K562 (cell line): ENCODE data around the gene ZNF296. TPM values are rescaled to one million over a fixed set of nuclear protein-coding genes. Genes with fewer than 3 reads are reported as not detected.

ENCODE experiments used
- ATAC-seq: fragments of 200-7000 bp; cut with Tn5 transposase; 3 replicates; pipeline ENCODE4 v1.9.1; 2020; ENCODE audit warnings: moderate library complexity
- BruUV-seq: library from RNA; stranded (reverse); fragments of 400-500 nt; replicated peaks from 2 replicates; lab custom pipeline; 2021; lab: Mats Ljungman, UMichigan
- CTCF ChIA-PET: fragments of 300-600 bp; formaldehyde crosslinking; extraction: SDS; loops from one replicate; lab custom pipeline; 2021; ENCODE audit warnings: low intra/inter-chr PET ratio; lab: Yijun Ruan, JAX
- POLR2A ChIA-PET: fragments of 300-600, 350-650 bp; sonication (Branson Sonifier 250); formaldehyde crosslinking; extraction: SDS; loops from one replicate; lab custom pipeline; 2021; ENCODE audit warnings: antibody characterized with exemption, inconsistent platforms; lab: Yijun Ruan, JAX
- DNase-seq, 4 experiments: peaks; one replicate each; pipeline versions ENCODE4 v3.0.0 to v3.0.0-alpha.2; 2011 to 2018; ENCODE audit warnings: low spot score in 3 of 4, mixed read lengths in 3 of 4; ENCODE audit errors: extremely low read depth in 1 of 4
- FAIRE-seq: peaks from 2 replicates; lab custom pipeline; 2011; peaks lifted over from hg19 to GRCh38; lab: Jason Lieb, UNC
- H2AFZ ChIP-seq: 2 replicates; pipeline ENCODE4 v1.6.0; 2011; ENCODE audit warnings: low read depth, low read length, control low read depth, inconsistent platforms
- H3K27ac ChIP-seq: fragments of 200-600 bp; 3 replicates; pipeline ENCODE4 v1.8.0; 2011; ENCODE audit warnings: low read depth, mild to moderate bottlenecking, control low read depth, inconsistent platforms, low read length, moderate library complexity, mixed read lengths; ENCODE audit errors: extremely low read depth
- H3K27me3 ChIP-seq, 2 experiments: fragments of 300-600 bp in 1 of 2; 2 replicates in 1 of 2; 3 replicates in 1 of 2; pipeline versions ENCODE4 v1.6.0 to v1.8.0; 2011; ENCODE audit warnings: inconsistent platforms in 2 of 2, low read length in 2 of 2, mild to moderate bottlenecking in 1 of 2, mixed read lengths in 1 of 2, moderate library complexity in 1 of 2; ENCODE audit not compliant: control insufficient read depth in 2 of 2, insufficient read depth in 2 of 2
- H3K36me3 ChIP-seq: fragments of 300-600 bp; 3 replicates; pipeline ENCODE4 v1.8.0; 2011; ENCODE audit warnings: mild to moderate bottlenecking, low read length, inconsistent platforms; ENCODE audit not compliant: control insufficient read depth, insufficient read depth
- H3K4me1 ChIP-seq, 2 experiments: fragments of 200-600 bp in 1 of 2; replicated peaks in 1 of 2; 2 replicates in 1 of 2; 3 replicates in 1 of 2; pipeline versions ENCODE4 v1.5.1 to v1.8.0; 2011; ENCODE audit warnings: inconsistent platforms in 2 of 2, low read length in 2 of 2, mild to moderate bottlenecking in 1 of 2, mixed read lengths in 1 of 2, moderate library complexity in 1 of 2; ENCODE audit not compliant: control insufficient read depth in 2 of 2, insufficient read depth in 2 of 2
- H3K4me2 ChIP-seq: 2 replicates; pipeline ENCODE4 v1.6.1; 2011; ENCODE audit warnings: low read length, control low read depth, inconsistent platforms, mixed read lengths; ENCODE audit not compliant: insufficient read depth
- H3K4me3 ChIP-seq: fragments of 200-600 bp; sonication (generic), shearing (Covaris generic); 2 replicates; pipeline ENCODE4 v1.5.1; 2016; ENCODE audit warnings: control low read depth, inconsistent platforms
- H3K79me2 ChIP-seq: fragments of 200-600 bp; 3 replicates; pipeline ENCODE4 v1.8.0; 2011; ENCODE audit warnings: low read length, inconsistent platforms; ENCODE audit not compliant: control insufficient read depth, insufficient read depth
- H3K9ac ChIP-seq, 2 experiments: 2 replicates each; pipeline versions ENCODE4 v1.6.0 to v1.6.1; 2011; ENCODE audit warnings: low read depth in 2 of 2, low read length in 2 of 2, control low read depth in 1 of 2, inconsistent platforms in 1 of 2, mild to moderate bottlenecking in 1 of 2, mixed read lengths in 1 of 2; ENCODE audit not compliant: insufficient read depth in 1 of 2
- H3K9me1 ChIP-seq: one replicate; pipeline ENCODE4 v1.6.0; 2011; ENCODE audit warnings: inconsistent platforms, mild to moderate bottlenecking, low read length, moderate library complexity; ENCODE audit not compliant: control insufficient read depth, insufficient read depth
- H3K9me3 ChIP-seq: replicated peaks from 2 replicates; pipeline ENCODE4 v1.5.1; 2011; ENCODE audit warnings: low read depth, low read length, inconsistent platforms; ENCODE audit not compliant: control insufficient read depth, insufficient read depth
- H4K20me1 ChIP-seq: replicated peaks from 2 replicates; pipeline ENCODE4 v1.6.1; 2011; ENCODE audit warnings: low read length, inconsistent platforms, mixed read lengths; ENCODE audit not compliant: control insufficient read depth, insufficient read depth
- EZH2 ChIP-seq: IDR thresholded peaks from 2 replicates; pipeline ENCODE4 v1.6.1; 2012; ENCODE audit warnings: low read depth, mild to moderate bottlenecking, inconsistent platforms, low read length, borderline replicate concordance
- JUN ChIP-seq, 2 experiments: sonication (generic) in 1 of 2; formaldehyde crosslinking in 1 of 2; IDR thresholded peaks; 2 replicates each; pipeline versions ENCODE4 v1.6.1 to v1.8.0; 2012 to 2022; ENCODE audit warnings: borderline replicate concordance in 2 of 2, mild to moderate bottlenecking in 2 of 2, improper control_type of control experiment in 1 of 2, low read depth in 1 of 2, low read length in 1 of 2, missing genetic modification reagents in 1 of 2
- MECOM ChIP-seq: fragments of 250-450 bp; sonication (Bioruptor Pico); IDR thresholded peaks from 2 replicates; pipeline ENCODE4 v1.8.0; 2022; ENCODE audit warnings: inconsistent platforms
- MYC ChIP-seq, 2 experiments: fragments of 250-450 bp in 1 of 2; sonication (Bioruptor Pico) in 1 of 2; IDR thresholded peaks; 2 replicates each; pipeline versions ENCODE4 v1.5.1 to v1.6.1; 2012 to 2021; ENCODE audit warnings: low read depth in 2 of 2, borderline replicate concordance in 1 of 2, improper control_type of control experiment in 1 of 2, low read length in 1 of 2, mild to moderate bottlenecking in 1 of 2, moderate library complexity in 1 of 2
- RBM14 ChIP-seq: fragments of 200-400 bp; formaldehyde crosslinking; IDR thresholded peaks from 2 replicates; pipeline ENCODE4 v1.6.1; 2018; ENCODE audit warnings: low read depth, mild to moderate bottlenecking, low read length, moderate library complexity, borderline replicate concordance; ENCODE audit not compliant: insufficient read depth
- SMAD3 ChIP-seq: fragments of 450-650 bp; formaldehyde crosslinking; conservative IDR thresholded peaks from 2 replicates; pipeline ENCODE4 v1.4.0; 2020; ENCODE audit warnings: mild to moderate bottlenecking
- ZC3H8 ChIP-seq: fragments of 450-650 bp; IDR thresholded peaks from 2 replicates; pipeline ENCODE4 v1.6.1; 2017
- ZNF24 ChIP-seq: fragments of 450-650 bp; IDR thresholded peaks from 2 replicates; pipeline ENCODE4 v1.6.1; 2016
- WGBS: fragments of 100-300 bp; shearing (Covaris generic); methylation state at CpG from one replicate; pipeline ENCODE4 v1.1.6; 2016; ENCODE audit warnings: low coverage, mixed read lengths; ENCODE audit not compliant: insufficient coverage; ENCODE audit errors: missing lambda C conversion rate; 5-methylcytosine and 5-hydroxymethylcytosine counted together
- in situ Hi-C: fragments of 300-500 bp; cut with MboI; formaldehyde crosslinking; loops from 4 replicates; pipeline ENCODE4 v1.15.0; 2018; ENCODE audit warnings: inconsistent platforms, mixed read lengths
- intact Hi-C: fragments of 100-400 bp; cut with micrococcal nuclease; formaldehyde crosslinking; loops from 2 replicates; pipeline ENCODE4 v1.14.2; 2022
- polyA plus RNA-seq, 8 experiments: library from polyadenylated mRNA; depleted of rRNA in 4 of 8; stranded (reverse) in 5 of 8; unstranded in 3 of 8; fragments of >200 nt; fragmentation: Nextera tagmentation in 2 of 8; fragmentation: Illumina TruSeq in 1 of 8; extraction: Ambion mirVana in 2 of 8; extraction: Trizol in 1 of 8; gene quantifications; 2 replicates each; pipeline versions ENCODE4 v1.2.1 to v1.2.3, GENCODE V29; 2011 to 2014; ENCODE audit warnings: inconsistent platforms in 1 of 8, missing spikeins in 1 of 8
- total RNA-seq, 7 experiments: library from RNA; depleted of rRNA in 6 of 7; stranded (reverse); fragments of >200 nt in 6 of 7; fragmentation: Illumina TruSeq in 2 of 7; extraction: Trizol in 2 of 7; gene quantifications; 2 replicates each; pipeline versions ENCODE4 v1.2.1 to v1.2.3, GENCODE V29; 2011 to 2021; ENCODE audit warnings: low replicate concordance in 1 of 7
- TF ChIP-seq, protein P1 (sequence below), 2 experiments: fragments of 450-650 bp; IDR thresholded peaks; 2 replicates each; pipeline ENCODE4 v1.6.1; 2018; ENCODE audit warnings: mild to moderate bottlenecking in 2 of 2, low read depth in 1 of 2; ENCODE audit not compliant: partially characterized antibody in 2 of 2

Gene ZNF296
- total and polyA plus RNA-seq, 9 of the 15 experiments (the other 6 are each of a cell fraction or from before 2014, with no cell fraction given), result 0.03 to 8.8 (median 0.47) TPM; not detected in 1

GRCh38 chr19:45046355-45046754, 29.9 kb downstream of the ZNF296 start:
- CTCF ChIA-PET, result no interaction called here
- Histone ChIP-seq H3K27ac (no peak overlapping the region; the same call in 2 of the 3 replicates), H2AFZ (no peak overlapping the region), H3K79me2 (peaks cover 78% of the 10 kb centered on the region), H3K36me3 (peaks cover 74% of the 10 kb centered on the region), H3K9ac (peak overlapping the region in 1 of 2 experiments; percentile 60; a peak in 2 of 4 replicates), H3K27me3 (no peaks in the 10 kb centered on the region), H3K4me2 (no peak overlapping the region), H3K4me3 (no peak overlapping the region), H3K9me3 (no peaks in the 10 kb centered on the region), H3K9me1 (peaks cover 7% of the 10 kb centered on the region)
- FAIRE-seq, result no peak
- 85% methylated on average over 7 of the region's 7 CpGs for WGBS
- intact Hi-C loops (no loop called here), in situ Hi-C loops (no loop called here)
- no TSS peak for BruUV-seq
- no peak for ATAC-seq
- no peak for DNase-seq
- POLR2A ChIA-PET, result interaction anchor here (0.6 to 1.1 kb wide), 4 partner anchors 11 to 292 kb away, joined by 3 read pairs; no protein-coding TSS in a partner anchor
- peak; percentile 49; the same call in 1 of the 2 replicates for TF ChIP-seq ZNF24
- TF ChIP-seq MYC (IDR thresholded peaks at IDR 0.05; ENCODE audit: low read depth, low read length), result no peak
- no peak for TF ChIP-seq MYC (CRISPR knock-in tag; IDR thresholded peaks at IDR 0.05; ENCODE audit: borderline replicate concordance, low read depth)
- TF ChIP-seq, all 486 proteins: peak for 1
- H4K20me1 ChIP-seq, result peaks cover 31% of the 10 kb centered on the region
- peaks cover 3 to 8% of the 10 kb centered on the region in 2 experiments; a peak in 3 of 5 replicates for H3K4me1 ChIP-seq

DNA sequence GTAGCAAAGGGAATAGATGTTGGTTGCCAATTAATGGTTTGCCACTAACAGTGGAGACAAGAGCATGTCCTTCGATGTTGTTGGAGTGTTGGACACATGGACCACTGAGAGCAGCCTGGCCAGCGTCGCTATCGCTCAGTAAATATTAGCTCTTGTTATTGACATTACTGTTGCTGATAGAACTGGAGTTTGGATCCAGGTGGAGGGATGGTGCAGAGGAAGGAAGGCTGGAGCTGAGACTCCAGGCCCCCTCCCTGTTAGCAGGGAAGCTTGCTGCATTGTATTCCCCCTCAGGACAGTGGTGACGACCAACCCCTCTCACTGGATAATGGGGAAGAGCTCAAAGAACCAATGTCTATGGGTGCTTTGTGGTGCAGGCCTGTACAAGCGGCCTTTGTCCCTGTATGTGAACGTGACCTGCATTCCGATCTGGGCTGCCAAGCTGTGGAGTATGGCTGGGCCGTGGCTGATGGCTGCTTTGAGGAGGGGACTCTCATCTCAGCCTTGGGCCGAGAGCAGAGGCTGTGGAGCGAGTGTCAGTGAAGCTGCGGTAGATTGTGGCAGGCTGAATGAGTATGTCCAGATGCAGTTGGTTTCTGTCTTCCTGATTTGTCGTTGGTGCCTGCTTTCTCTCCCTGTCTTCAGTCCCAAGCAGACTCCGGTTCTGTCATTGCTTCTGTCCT, 30.5 kb downstream of the ZNF296 start:
- no peak for ATAC-seq
- TF ChIP-seq SMAD3 (CRISPR knock-in tag) (no peak), ZC3H8 (no peak), EZH2 (no peak), MECOM (no peak), JUN (IDR thresholded peaks at IDR 0.05; ENCODE audit: borderline replicate concordance, low read depth, low read length) (no peak), JUN (CRISPR knock-in tag; IDR thresholded peaks at IDR 0.05; ENCODE audit: borderline replicate concordance) (no peak), RBM14 (no peak)
- TF ChIP-seq, protein P1, sequence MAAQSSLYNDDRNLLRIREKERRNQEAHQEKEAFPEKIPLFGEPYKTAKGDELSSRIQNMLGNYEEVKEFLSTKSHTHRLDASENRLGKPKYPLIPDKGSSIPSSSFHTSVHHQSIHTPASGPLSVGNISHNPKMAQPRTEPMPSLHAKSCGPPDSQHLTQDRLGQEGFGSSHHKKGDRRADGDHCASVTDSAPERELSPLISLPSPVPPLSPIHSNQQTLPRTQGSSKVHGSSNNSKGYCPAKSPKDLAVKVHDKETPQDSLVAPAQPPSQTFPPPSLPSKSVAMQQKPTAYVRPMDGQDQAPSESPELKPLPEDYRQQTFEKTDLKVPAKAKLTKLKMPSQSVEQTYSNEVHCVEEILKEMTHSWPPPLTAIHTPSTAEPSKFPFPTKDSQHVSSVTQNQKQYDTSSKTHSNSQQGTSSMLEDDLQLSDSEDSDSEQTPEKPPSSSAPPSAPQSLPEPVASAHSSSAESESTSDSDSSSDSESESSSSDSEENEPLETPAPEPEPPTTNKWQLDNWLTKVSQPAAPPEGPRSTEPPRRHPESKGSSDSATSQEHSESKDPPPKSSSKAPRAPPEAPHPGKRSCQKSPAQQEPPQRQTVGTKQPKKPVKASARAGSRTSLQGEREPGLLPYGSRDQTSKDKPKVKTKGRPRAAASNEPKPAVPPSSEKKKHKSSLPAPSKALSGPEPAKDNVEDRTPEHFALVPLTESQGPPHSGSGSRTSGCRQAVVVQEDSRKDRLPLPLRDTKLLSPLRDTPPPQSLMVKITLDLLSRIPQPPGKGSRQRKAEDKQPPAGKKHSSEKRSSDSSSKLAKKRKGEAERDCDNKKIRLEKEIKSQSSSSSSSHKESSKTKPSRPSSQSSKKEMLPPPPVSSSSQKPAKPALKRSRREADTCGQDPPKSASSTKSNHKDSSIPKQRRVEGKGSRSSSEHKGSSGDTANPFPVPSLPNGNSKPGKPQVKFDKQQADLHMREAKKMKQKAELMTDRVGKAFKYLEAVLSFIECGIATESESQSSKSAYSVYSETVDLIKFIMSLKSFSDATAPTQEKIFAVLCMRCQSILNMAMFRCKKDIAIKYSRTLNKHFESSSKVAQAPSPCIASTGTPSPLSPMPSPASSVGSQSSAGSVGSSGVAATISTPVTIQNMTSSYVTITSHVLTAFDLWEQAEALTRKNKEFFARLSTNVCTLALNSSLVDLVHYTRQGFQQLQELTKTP (IDR thresholded peaks at IDR 0.05; ENCODE audit: low read depth in 1 of 2, partially characterized antibody in 2 of 2), result no peak

More for the DNA sequence above, 30.5 kb downstream of the ZNF296 start:
- ChIA-PET POLR2A (interaction anchor here (0.6 to 1.1 kb wide), 5 partner anchors 12 to 292 kb away, joined by 3 read pairs; no protein-coding TSS in a partner anchor), CTCF (no interaction called here)
- H3K9me3 ChIP-seq, result no peaks in the 10 kb centered on the region
- DNase-seq (no peak), FAIRE-seq (no peak)
- in situ Hi-C loops, result no loop called here
- peaks cover 3 to 8% of the 10 kb centered on the region in 2 experiments; a peak in 3 of 5 replicates for H3K4me1 ChIP-seq
- peaks cover 80% of the 10 kb centered on the region for H3K79me2 ChIP-seq
- H4K20me1 ChIP-seq, result peaks cover 32% of the 10 kb centered on the region
- no peak overlapping the region for H2AFZ ChIP-seq
- peaks cover 7% of the 10 kb centered on the region for H3K9me1 ChIP-seq
- intact Hi-C loops, result no loop called here
- no peak overlapping the region for H3K4me3 ChIP-seq
- BruUV-seq, result no TSS peak
- H3K4me2 ChIP-seq, result no peak overlapping the region
- 88% methylated on average over 13 of the region's 14 CpGs for WGBS
- H3K27me3 ChIP-seq, result no peaks in the 10 kb centered on the region
- H3K9ac ChIP-seq, result peak overlapping the region in 1 of 2 experiments; percentile 60; a peak in 2 of 4 replicates
- H3K27ac ChIP-seq, result no peak overlapping the region
- peaks cover 76% of the 10 kb centered on the region for H3K36me3 ChIP-seq
